T-helper 1 cell treated with Interleukin-12 subunit alpha and Interleukin-12 subunit beta and Interleukin-4 antibody, amounts not matched to agents 30 μg/mL and 1 μg/mL, for 36 hours (primary cell): ENCODE results near the gene ST7.

Experiments used
- H3K27ac Mint-ChIP-seq: one replicate; pipeline ENCODE4 v1.8.0; 2021; ENCODE audit warnings: mild to moderate bottlenecking, mixed read lengths
- H3K27me3 Mint-ChIP-seq: one replicate; pipeline ENCODE4 v1.8.0; 2021; ENCODE audit warnings: low read depth, mixed read lengths
- H3K36me3 Mint-ChIP-seq: one replicate; pipeline ENCODE4 v1.8.0; 2021; ENCODE audit warnings: low read depth, mixed read lengths
- H3K4me1 Mint-ChIP-seq: one replicate; pipeline ENCODE4 v1.8.0; 2021; ENCODE audit warnings: low read depth, mixed read lengths
- H3K4me3 Mint-ChIP-seq: one replicate; pipeline ENCODE4 v1.8.0; 2021; ENCODE audit warnings: mild to moderate bottlenecking, moderate library complexity, mixed read lengths
- H3K9me3 Mint-ChIP-seq: one replicate; pipeline ENCODE4 v1.8.0; 2021; ENCODE audit warnings: mixed read lengths

Gene ST7

GRCh38 chr7:117035465-117035862 is 82.2 kb downstream of the ST7 start:
- Mint-ChIP-seq H3K36me3 (no peaks in the 10 kb centered on the region), H3K9me3 (peaks cover 5% of the 10 kb centered on the region), H3K4me3 (no peak overlapping the region), H3K27ac (no peak overlapping the region), H3K4me1 (no peaks in the 10 kb centered on the region), H3K27me3 (peaks cover 14% of the 10 kb centered on the region)

GRCh38 chr7:117036053-117036669 is 82.9 kb downstream of the ST7 start:
- Mint-ChIP-seq H3K4me1 (no peaks in the 10 kb centered on the region), H3K4me3 (no peak overlapping the region), H3K36me3 (no peaks in the 10 kb centered on the region), H3K27me3 (peaks cover 18% of the 10 kb centered on the region), H3K9me3 (no peaks in the 10 kb centered on the region), H3K27ac (no peak overlapping the region)

GRCh38 chr7:117036836-117037235 is 83.5 kb downstream of the ST7 start:
- Mint-ChIP-seq H3K9me3 (no peaks in the 10 kb centered on the region), H3K27ac (no peak overlapping the region)

GRCh38 chr7:117038408-117038807 is 85.1 kb downstream of the ST7 start:
- Mint-ChIP-seq H3K9me3 (no peaks in the 10 kb centered on the region), H3K27me3 (peaks cover 18% of the 10 kb centered on the region), H3K27ac (no peak overlapping the region), H3K4me3 (no peak overlapping the region), H3K36me3 (no peaks in the 10 kb centered on the region), H3K4me1 (no peaks in the 10 kb centered on the region)

More at GRCh38 chr7:117036836-117037235, 83.5 kb downstream of the ST7 start:
- no peaks in the 10 kb centered on the region for H3K36me3 Mint-ChIP-seq
- peaks cover 18% of the 10 kb centered on the region for H3K27me3 Mint-ChIP-seq
- no peaks in the 10 kb centered on the region for H3K4me1 Mint-ChIP-seq
- H3K4me3 Mint-ChIP-seq = no peak overlapping the region

GRCh38 chr7:117041007-117041406 is 87.7 kb downstream of the ST7 start:
- Mint-ChIP-seq H3K4me1 (no peaks in the 10 kb centered on the region), H3K27ac (no peak overlapping the region), H3K4me3 (no peak overlapping the region), H3K9me3 (no peaks in the 10 kb centered on the region), H3K36me3 (no peaks in the 10 kb centered on the region), H3K27me3 (peaks cover 30% of the 10 kb centered on the region)

- Mint-ChIP-seq H3K27ac (no peak overlapping the region), H3K27me3 (peaks cover 32% of the 10 kb centered on the region), H3K4me3 (no peak overlapping the region), H3K9me3 (no peaks in the 10 kb centered on the region), H3K4me1 (no peaks in the 10 kb centered on the region), H3K36me3 (no peaks in the 10 kb centered on the region)
Measured at GRCh38 chr7:117041822-117042221, 88.5 kb downstream of the ST7 start.

- Mint-ChIP-seq H3K4me1 (peaks cover 3% of the 10 kb centered on the region), H3K36me3 (no peaks in the 10 kb centered on the region), H3K27ac (no peak overlapping the region), H3K4me3 (no peak overlapping the region), H3K27me3 (peaks cover 37% of the 10 kb centered on the region), H3K9me3 (no peaks in the 10 kb centered on the region)
Measured at GRCh38 chr7:117043108-117043825, 90.0 kb downstream of the ST7 start.

- Mint-ChIP-seq H3K4me3 (no peak overlapping the region), H3K27me3 (peaks cover 33% of the 10 kb centered on the region), H3K9me3 (no peaks in the 10 kb centered on the region), H3K4me1 (peaks cover 12% of the 10 kb centered on the region), H3K36me3 (no peaks in the 10 kb centered on the region), H3K27ac (no peak overlapping the region)
Measured at GRCh38 chr7:117044664-117045063, 91.4 kb downstream of the ST7 start.

- H3K9me3 Mint-ChIP-seq = no peaks in the 10 kb centered on the region
- peaks cover 31% of the 10 kb centered on the region for H3K27me3 Mint-ChIP-seq
- no peaks in the 10 kb centered on the region for H3K36me3 Mint-ChIP-seq
- no peak overlapping the region for H3K27ac Mint-ChIP-seq
- H3K4me1 Mint-ChIP-seq = peaks cover 12% of the 10 kb centered on the region
- H3K4me3 Mint-ChIP-seq = no peak overlapping the region
Measured at GRCh38 chr7:117045927-117046710, 92.8 kb downstream of the ST7 start.

- Mint-ChIP-seq H3K4me3 (no peak overlapping the region), H3K9me3 (no peaks in the 10 kb centered on the region), H3K27me3 (peaks cover 35% of the 10 kb centered on the region), H3K4me1 (peaks cover 14% of the 10 kb centered on the region), H3K27ac (no peak overlapping the region), H3K36me3 (no peaks in the 10 kb centered on the region)
Measured at GRCh38 chr7:117047496-117047895, 94.2 kb downstream of the ST7 start.

- H3K27ac Mint-ChIP-seq = no peak overlapping the region
- peaks cover 14% of the 10 kb centered on the region for H3K4me1 Mint-ChIP-seq
- H3K9me3 Mint-ChIP-seq = no peaks in the 10 kb centered on the region
- H3K36me3 Mint-ChIP-seq = no peaks in the 10 kb centered on the region
- H3K27me3 Mint-ChIP-seq = peaks cover 37% of the 10 kb centered on the region
- H3K4me3 Mint-ChIP-seq = no peak overlapping the region
Measured at GRCh38 chr7:117048114-117048866, 95.0 kb downstream of the ST7 start.

GRCh38 chr7:117048882-117049281 is 95.6 kb downstream of the ST7 start:
- Mint-ChIP-seq H3K27me3 (peaks cover 38% of the 10 kb centered on the region), H3K9me3 (no peaks in the 10 kb centered on the region), H3K4me1 (peaks cover 14% of the 10 kb centered on the region), H3K36me3 (no peaks in the 10 kb centered on the region), H3K4me3 (no peak overlapping the region), H3K27ac (no peak overlapping the region)

- Mint-ChIP-seq H3K4me3 (no peak overlapping the region), H3K4me1 (peaks cover 14% of the 10 kb centered on the region), H3K27me3 (peaks cover 20% of the 10 kb centered on the region), H3K36me3 (no peaks in the 10 kb centered on the region), H3K9me3 (no peaks in the 10 kb centered on the region), H3K27ac (no peak overlapping the region)
Measured at GRCh38 chr7:117051808-117052207, 98.5 kb downstream of the ST7 start.

GRCh38 chr7:117053432-117053831 is 100.1 kb downstream of the ST7 start:
- Mint-ChIP-seq H3K27ac (no peak overlapping the region), H3K36me3 (no peaks in the 10 kb centered on the region), H3K4me1 (peaks cover 9% of the 10 kb centered on the region), H3K9me3 (no peaks in the 10 kb centered on the region), H3K4me3 (no peak overlapping the region), H3K27me3 (peaks cover 13% of the 10 kb centered on the region)
